Measurements from ENCODE around the gene ZFP30. TPM values are rescaled to one million over a fixed set of nuclear protein-coding genes. Genes with fewer than 3 reads are reported as not detected.
A peak's percentile ranks its signal among the peaks of the same experiment; 100 is the strongest.

The ZFP30 gene
- total RNA-seq (2022): 8.1 and 12.2 TPM in 2 replicates
- Bru-seq, nascent RNA: percentile 63 among the genes with signal in this experiment
- percentile 55 among the genes with signal in this experiment for BruChase-seq, experiment 1, labeled RNA remaining after a 6-hour chase
- BruChase-seq, experiment 2, labeled RNA remaining after a 2-hour chase: percentile 70 among the genes with signal in this experiment
- long read RNA-seq, partial matches to known transcripts: 0 of 2 reads
- long read RNA-seq, other reads (novel, unspliced or antisense): 2 of 2 reads

DNA sequence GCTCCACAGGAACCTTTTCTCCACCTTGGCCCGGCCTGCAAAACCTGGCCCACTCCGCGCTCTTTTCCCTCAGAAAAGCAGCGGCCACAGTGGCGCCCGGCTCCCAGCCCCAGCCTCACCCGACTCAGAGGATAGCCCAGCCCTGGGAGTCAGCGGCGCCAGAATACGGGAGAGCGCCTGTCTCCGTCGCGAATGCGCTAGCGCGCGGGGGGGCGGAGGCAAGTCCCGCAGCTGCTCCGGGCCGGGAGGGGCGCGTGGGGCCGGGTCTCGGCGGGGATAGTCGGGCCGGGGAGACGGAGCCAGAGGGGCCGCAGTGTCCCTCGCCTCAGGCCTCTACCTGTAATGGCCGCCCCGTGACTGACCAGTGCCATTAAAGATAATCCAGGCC is at the start of gene ZFP30:
Gene ZFP30 (minus strand): TSS at position 165 of the 388 bp plus-strand sequence. CDS start 7,643 bp downstream, outside the sequence.
- peaks cover 9% of the 10 kb centered on the region for H3K4me1 Mint-ChIP-seq (ENCODE audit: insufficient read depth, unreplicated experiment)
- H3K36me3 Mint-ChIP-seq (ENCODE audit: insufficient read depth, unreplicated experiment): peaks cover 5% of the 10 kb centered on the region
- H3K27me3 Mint-ChIP-seq (ENCODE audit: insufficient read depth, unreplicated experiment): no peaks in the 10 kb centered on the region
- CTCF ChIA-PET: no interaction called here
- BruUV-seq (replicated peaks): no TSS peak
- peaks cover 15% of the 10 kb centered on the region for H3K9me3 Mint-ChIP-seq (ENCODE audit: unreplicated experiment)
- H3K4me3 Mint-ChIP-seq (ENCODE audit: unreplicated experiment): peak within 1 kb of the TSS; percentile 89
- peak within 1 kb of the TSS; percentile 91 for H3K27ac Mint-ChIP-seq (ENCODE audit: low read depth, unreplicated experiment)
- TF ChIP-seq, protein P1, sequence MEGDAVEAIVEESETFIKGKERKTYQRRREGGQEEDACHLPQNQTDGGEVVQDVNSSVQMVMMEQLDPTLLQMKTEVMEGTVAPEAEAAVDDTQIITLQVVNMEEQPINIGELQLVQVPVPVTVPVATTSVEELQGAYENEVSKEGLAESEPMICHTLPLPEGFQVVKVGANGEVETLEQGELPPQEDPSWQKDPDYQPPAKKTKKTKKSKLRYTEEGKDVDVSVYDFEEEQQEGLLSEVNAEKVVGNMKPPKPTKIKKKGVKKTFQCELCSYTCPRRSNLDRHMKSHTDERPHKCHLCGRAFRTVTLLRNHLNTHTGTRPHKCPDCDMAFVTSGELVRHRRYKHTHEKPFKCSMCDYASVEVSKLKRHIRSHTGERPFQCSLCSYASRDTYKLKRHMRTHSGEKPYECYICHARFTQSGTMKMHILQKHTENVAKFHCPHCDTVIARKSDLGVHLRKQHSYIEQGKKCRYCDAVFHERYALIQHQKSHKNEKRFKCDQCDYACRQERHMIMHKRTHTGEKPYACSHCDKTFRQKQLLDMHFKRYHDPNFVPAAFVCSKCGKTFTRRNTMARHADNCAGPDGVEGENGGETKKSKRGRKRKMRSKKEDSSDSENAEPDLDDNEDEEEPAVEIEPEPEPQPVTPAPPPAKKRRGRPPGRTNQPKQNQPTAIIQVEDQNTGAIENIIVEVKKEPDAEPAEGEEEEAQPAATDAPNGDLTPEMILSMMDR (IDR thresholded peaks at IDR 0.05; ENCODE audit: unreplicated experiment): no peak
- intact Hi-C loops (cut with micrococcal nuclease): loop anchor here (1.0 to 5.0 kb wide), 3 partner anchors 61 to 83 kb away; partner anchors contain the start of genes ZNF540, ZNF571 and ZNF607
- DNase-seq (ENCODE audit: unreplicated experiment): peak; percentile 84
- POLR2A ChIA-PET: interaction anchor here (0.6 to 3.8 kb wide), 8 partner anchors 46 to 804 kb away, joined by 3 to 70 read pairs (median 8); partner anchors contain the start of genes ZNF345, ZNF527, ZNF540 and ZNF571

DNA sequence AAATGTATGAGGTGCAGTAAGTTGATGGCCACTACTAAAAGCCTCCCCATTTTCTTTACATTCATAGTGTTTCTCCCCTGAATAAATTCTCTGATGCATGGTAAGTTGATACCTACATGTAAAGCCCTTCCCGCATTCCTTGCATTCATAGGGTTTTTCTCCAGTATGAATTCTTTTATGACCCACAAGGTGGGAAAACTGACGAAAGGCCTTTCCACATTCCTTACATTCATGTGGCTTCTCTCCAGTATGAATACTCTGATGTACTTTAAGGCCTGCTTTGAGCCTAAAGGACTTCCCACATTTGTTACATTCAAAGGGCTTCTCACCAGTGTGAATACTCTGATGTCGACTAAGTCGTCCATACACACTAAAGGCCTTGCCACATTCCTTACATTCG is 43.8 kb upstream of the ZFP30 start:
- TF ChIP-seq, protein P1 (IDR thresholded peaks at IDR 0.05; ENCODE audit: unreplicated experiment): no peak
- intact Hi-C loops (cut with micrococcal nuclease): no loop called here
- H3K4me3 Mint-ChIP-seq (ENCODE audit: unreplicated experiment): no peak overlapping the region
- H3K27me3 Mint-ChIP-seq (ENCODE audit: insufficient read depth, unreplicated experiment): no peaks in the 10 kb centered on the region
- H3K4me1 Mint-ChIP-seq (ENCODE audit: insufficient read depth, unreplicated experiment): no peaks in the 10 kb centered on the region
- peaks cover 37% of the 10 kb centered on the region for H3K9me3 Mint-ChIP-seq (ENCODE audit: unreplicated experiment)
- POLR2A ChIA-PET: interaction anchor here (0.7 kb wide), 1 partner anchor 17 kb away, joined by 4 read pairs; no protein-coding TSS in a partner anchor
- H3K36me3 Mint-ChIP-seq (ENCODE audit: insufficient read depth, unreplicated experiment): peaks cover 10% of the 10 kb centered on the region
- DNase-seq (ENCODE audit: unreplicated experiment): no peak
- no TSS peak for BruUV-seq (replicated peaks)
- no peak overlapping the region for H3K27ac Mint-ChIP-seq (ENCODE audit: low read depth, unreplicated experiment)
- CTCF ChIA-PET: no interaction called here

DNA sequence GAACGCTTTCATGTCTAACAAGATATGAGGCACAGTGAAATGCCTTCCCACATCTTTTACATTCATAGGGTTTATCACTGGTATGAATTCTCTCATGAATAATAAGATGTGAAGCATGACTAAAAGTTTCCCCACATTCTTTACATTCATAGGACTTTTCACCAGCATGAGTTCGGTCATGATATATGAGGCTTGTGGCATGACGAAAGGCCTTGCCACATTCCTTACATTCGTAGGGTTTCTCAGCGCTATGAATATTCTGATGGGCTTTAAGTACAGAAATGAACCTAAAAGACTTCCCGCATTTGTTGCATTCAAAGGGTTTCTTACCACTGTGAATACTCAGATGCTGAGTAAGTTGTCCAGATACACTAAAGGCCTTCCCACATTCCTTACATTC is 43.0 kb upstream of the ZFP30 start:
- POLR2A ChIA-PET: no interaction called here
- H3K36me3 Mint-ChIP-seq (ENCODE audit: insufficient read depth, unreplicated experiment): peaks cover 10% of the 10 kb centered on the region
- H3K4me3 Mint-ChIP-seq (ENCODE audit: unreplicated experiment): no peak overlapping the region
- TF ChIP-seq, protein P1 (IDR thresholded peaks at IDR 0.05; ENCODE audit: unreplicated experiment): no peak
- no peak for DNase-seq (ENCODE audit: unreplicated experiment)
- H3K27me3 Mint-ChIP-seq (ENCODE audit: insufficient read depth, unreplicated experiment): no peaks in the 10 kb centered on the region
- no peak overlapping the region for H3K27ac Mint-ChIP-seq (ENCODE audit: low read depth, unreplicated experiment)
- H3K9me3 Mint-ChIP-seq (ENCODE audit: unreplicated experiment): peaks cover 45% of the 10 kb centered on the region
- intact Hi-C loops (cut with micrococcal nuclease): no loop called here
- no TSS peak for BruUV-seq (replicated peaks)
- H3K4me1 Mint-ChIP-seq (ENCODE audit: insufficient read depth, unreplicated experiment): no peaks in the 10 kb centered on the region
- CTCF ChIA-PET: no interaction called here

DNA sequence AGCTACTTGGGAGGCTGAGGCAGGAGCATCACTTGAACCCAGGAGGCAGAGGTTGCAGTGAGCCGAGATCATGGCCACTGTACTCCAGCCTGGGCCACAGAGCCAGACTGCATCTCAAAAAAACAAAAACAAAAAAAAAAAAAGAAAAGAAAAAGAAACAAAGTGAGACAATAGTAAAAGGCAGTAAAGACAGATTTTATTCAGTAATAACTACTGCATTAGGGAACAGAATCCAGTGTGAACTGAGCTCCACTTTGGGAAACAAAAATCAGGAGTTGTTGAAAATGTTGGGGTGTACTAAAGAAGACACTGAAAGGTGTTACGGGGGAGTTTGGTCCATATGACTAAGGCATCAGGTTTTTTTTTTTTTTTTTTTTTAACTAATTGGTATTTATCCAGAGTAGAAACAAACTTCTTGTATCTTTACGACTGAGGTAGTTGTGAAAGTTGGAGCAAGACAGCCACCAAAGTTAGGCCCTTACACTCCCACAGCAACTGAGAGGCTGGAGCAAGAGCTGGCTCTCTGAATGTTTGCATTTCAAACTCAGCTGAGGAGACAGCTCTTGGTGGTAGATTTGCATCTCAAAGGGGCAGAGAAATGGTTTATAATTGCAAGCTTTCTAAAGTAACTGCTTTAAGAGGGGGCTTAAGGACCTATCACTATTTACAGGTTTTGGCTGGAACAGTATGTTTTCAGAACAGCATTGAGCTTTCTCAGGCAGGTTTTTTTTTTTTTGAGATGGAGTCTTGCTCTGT is 40.1 kb upstream of the ZFP30 start:
- DNase-seq (ENCODE audit: unreplicated experiment): no peak
- intact Hi-C loops (cut with micrococcal nuclease): no loop called here
- Mint-ChIP-seq H3K4me1 (ENCODE audit: insufficient read depth, unreplicated experiment) (no peaks in the 10 kb centered on the region), H3K27ac (ENCODE audit: low read depth, unreplicated experiment) (no peak overlapping the region), H3K4me3 (ENCODE audit: unreplicated experiment) (no peak overlapping the region), H3K9me3 (ENCODE audit: unreplicated experiment) (peaks cover 28% of the 10 kb centered on the region), H3K36me3 (ENCODE audit: insufficient read depth, unreplicated experiment) (no peaks in the 10 kb centered on the region), H3K27me3 (ENCODE audit: insufficient read depth, unreplicated experiment) (no peaks in the 10 kb centered on the region)
- BruUV-seq (replicated peaks): no TSS peak
- ChIA-PET POLR2A (interaction anchor here (1.0 kb wide), 1 partner anchor 17 kb away, joined by 7 read pairs; no protein-coding TSS in a partner anchor), CTCF (interaction anchor here (0.6 kb wide), 1 partner anchor 208 kb away, joined by 4 read pairs; no protein-coding TSS in a partner anchor)
- TF ChIP-seq, protein P1 (IDR thresholded peaks at IDR 0.05; ENCODE audit: unreplicated experiment): no peak

Data from MCF 10A (cell line).